ENCODE results near the gene LCNL1.

DNA sequence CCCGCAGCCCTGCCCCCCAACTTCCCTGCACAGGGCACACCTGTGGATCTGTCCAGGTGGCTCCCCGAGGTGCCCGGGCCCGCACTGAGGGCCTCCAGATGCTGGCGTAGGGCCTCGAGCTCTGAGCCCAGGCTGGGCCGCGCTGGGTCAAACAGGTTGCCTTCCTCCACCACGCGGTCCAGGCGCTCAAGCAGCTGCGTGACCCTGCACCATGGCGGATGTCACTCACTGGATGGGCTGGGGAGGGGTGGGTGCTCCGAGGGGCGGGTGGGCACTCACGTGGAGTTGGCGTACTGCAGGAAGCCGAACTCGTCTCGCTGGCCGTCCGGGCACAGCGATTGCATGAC lies 39.8 kb downstream of the LCNL1 start:
- TF ChIP-seq, protein P1, sequence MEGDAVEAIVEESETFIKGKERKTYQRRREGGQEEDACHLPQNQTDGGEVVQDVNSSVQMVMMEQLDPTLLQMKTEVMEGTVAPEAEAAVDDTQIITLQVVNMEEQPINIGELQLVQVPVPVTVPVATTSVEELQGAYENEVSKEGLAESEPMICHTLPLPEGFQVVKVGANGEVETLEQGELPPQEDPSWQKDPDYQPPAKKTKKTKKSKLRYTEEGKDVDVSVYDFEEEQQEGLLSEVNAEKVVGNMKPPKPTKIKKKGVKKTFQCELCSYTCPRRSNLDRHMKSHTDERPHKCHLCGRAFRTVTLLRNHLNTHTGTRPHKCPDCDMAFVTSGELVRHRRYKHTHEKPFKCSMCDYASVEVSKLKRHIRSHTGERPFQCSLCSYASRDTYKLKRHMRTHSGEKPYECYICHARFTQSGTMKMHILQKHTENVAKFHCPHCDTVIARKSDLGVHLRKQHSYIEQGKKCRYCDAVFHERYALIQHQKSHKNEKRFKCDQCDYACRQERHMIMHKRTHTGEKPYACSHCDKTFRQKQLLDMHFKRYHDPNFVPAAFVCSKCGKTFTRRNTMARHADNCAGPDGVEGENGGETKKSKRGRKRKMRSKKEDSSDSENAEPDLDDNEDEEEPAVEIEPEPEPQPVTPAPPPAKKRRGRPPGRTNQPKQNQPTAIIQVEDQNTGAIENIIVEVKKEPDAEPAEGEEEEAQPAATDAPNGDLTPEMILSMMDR (IDR thresholded peaks at IDR 0.05): no peak
- no peak for TF ChIP-seq EZH2 (IDR thresholded peaks at IDR 0.05; ENCODE audit: borderline replicate concordance, insufficient read depth, low read depth, low read length, poor library complexity, severe bottlenecking)
